HG03439 (cell line): ENCODE data around the gene OLFML2B.

Experiments
- ATAC-seq: cut with Tn5 transposase; IDR thresholded peaks from one replicate; pipeline ENCODE4 v1.9.1; 2021; ENCODE audit warnings: mild to moderate bottlenecking, moderate library complexity; ENCODE audit not compliant: unreplicated experiment

The OLFML2B gene

DNA sequence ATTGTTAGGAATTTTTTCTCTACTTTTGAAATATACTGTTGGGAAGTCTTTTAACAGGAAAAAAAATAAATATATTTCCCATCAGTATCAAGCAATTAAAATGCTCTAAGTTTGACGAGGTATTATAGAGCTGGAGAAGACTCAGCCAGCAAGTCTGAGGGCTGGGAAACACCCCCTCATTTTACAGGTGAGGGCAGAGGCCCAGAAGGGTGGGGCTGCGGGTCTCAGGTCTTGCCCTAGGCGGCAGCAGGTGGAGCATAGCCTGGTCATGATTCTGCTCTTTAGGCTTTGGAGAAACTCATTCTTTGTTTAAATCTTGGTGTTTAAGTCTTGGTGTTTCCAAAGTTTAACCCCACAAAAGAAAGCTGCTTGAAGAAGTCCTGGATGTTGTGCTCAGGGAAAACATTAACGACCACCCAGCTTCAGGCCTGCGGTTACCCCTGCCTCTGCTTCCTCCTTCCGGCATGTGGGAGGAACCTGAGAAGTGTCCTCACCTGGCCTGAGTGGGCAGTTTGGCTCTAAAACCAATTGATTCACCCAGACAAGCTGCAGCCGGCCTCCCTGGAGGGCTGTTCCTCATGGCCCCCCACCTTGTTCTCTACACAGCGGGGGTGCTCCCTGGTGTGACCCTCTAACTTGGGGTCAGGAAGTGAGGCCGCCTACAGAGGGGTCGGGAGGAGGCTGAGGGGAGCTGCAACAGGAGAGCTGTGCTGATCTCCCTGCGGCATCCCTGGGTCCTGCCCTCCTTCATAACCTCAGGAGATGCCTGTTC, 41.7 kb downstream of the OLFML2B start:
- ATAC-seq: no peak

DNA sequence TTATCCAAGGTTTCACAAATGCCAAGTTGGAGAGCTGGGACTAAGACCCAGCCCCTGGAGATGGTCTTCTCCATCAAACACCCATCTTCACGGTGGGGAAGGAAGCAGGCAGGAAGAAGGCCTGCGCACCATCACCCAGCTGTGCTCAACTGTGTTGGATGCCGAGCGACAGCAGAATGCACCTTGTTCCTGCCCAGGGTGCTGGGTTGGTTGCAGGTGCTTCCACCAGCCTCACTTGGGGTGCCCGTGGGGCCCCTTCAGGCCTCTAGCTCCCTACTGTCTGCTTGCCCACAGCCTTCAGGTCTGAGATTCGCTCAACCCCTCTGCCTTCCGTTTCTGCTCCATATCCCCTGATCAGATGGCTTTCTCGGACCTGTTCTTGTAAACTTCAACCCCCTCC, 42.5 kb downstream of the OLFML2B start:
- no peak for ATAC-seq

DNA sequence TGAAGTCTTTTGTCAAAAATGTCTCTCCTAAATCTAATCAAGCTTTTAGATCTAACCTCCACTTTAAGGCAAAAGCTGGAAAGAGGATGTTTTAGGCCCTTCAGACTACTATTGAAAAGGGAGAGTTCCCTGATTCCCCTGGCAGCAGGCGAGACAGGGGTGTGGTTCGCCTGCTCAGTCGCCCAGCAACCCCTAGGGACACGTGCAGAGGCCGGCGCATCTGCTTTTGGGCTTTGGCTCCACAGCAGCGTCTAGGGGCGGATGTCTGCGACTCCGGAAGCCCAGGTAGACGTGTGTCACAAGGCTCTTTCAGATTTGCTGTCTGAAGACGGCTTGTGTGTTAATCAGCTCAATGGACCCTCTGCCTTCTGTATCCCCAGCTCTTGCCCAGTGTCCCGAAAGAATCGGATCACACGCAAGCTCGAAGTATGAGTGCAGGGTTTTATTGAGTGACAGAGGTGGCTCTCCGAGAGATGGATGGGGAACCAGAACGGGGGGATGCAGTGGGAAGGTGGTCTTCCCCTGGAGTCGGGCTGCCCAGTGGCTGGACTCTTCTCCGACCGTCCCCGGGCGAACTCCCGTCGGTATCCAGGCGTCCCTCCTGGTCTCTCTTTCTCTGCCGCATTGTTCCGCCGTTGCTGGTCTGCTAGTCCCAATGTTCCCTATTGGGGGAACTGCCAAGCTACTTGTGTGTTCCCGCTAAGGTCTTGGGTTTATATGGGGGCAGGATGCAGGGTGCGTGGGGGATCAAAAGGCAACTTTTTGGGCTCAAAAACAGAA, 45.5 kb downstream of the OLFML2B start:
- ATAC-seq: no peak

DNA sequence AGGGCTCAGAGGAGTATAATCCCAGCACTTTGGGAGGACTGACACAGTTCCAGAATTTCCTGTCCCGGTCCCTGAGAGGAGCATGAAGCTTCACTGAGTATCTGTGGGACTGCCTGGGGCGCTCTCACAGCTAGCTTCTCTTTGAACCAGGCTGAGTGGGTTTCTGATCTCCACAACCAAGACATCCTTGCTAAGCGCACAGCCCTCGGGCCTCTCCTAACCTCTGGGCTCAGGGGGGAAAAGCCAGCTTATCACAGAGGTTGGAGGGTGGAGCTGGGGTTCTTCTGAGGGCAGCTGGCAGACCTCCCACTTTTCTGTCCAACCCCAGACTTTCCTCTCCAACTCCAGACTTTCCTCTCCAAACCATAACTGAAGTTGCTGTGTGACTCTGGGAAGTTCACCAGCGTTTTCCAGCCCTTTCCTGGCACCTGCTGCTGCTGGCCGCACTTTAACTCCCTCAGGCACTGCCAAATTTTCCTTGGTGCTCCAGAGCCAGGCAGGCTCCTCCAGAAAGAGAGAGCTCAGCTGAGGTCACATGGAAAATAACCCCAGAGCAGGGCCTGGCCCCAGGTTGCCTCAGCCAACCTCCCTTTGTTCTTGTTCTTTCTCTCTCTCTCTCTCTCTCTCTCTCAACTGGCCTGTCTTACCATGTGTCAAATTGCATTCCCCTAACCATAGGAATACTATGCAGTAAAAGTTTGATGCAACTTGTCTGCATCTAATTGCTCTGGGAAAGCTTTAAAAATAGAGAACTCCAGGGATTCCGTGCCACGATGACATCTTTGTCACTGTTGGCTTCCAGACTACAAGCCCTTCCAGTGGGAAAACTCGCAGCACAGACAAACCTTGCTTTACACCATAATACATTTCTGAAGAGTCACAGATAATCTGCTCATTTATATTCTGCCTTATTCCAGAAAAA, 49.5 kb downstream of the OLFML2B start:
- no peak for ATAC-seq

DNA sequence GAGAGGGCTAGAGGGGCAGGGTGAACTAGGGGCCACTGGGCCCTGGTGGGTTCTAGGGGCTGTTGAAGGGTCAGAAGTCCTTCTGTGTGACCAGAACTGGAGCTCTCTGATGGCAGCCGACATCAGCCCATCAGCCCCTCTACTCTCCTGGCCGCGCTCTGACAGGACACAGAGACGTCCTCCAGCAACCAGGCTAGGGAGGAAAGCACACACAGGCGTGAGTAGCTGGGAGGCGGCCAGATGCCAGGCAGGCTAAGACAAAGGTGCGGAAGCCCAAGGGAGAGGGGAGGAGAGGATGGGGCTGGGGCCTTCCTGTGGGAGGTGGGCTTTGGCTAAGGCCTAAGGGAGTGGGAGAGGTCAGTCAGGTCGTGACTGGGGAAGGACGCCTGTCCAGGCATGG, 50.8 kb downstream of the OLFML2B start:
- ATAC-seq: no peak

DNA sequence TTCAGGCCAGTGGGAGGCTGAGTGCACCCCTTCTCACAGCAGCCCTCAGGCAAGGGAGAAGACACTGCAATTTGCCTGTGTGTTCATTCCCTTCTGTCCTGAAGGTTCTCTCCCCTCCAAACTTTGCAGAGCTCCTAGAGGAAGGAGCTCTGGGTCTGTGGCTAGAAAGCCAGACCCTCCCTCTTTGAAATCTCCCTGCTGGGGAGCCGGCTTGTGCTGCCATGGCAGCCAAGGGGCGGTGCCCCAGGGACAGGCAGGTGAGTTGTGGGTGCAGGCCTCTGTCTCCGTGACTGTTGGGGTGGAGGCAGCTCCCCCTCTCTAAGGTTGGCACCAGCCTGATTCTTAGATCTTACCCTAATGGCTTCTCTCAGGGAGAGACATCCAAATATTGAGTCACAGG, 53.0 kb downstream of the OLFML2B start:
- ATAC-seq: no peak

DNA sequence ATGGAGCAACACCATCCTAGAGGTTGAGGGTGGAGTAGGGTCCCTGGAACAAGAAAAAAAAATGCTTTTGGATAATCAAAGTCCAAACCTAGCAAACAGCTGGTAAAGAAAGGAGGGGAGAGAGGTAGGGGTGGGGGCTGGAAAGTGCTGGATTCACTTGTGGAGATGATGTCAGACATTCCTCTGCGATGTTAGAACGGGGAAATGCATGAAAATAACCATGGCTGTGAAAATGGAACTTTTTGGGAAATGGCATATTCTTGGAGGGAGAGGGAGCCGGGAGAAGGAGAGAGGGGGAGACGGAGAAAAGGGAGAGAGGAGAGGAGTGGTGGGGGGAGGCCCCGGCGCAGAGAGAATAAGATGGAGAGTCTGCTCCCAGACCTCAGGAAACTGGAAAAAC, 53.6 kb downstream of the OLFML2B start:
- ATAC-seq: no peak

DNA sequence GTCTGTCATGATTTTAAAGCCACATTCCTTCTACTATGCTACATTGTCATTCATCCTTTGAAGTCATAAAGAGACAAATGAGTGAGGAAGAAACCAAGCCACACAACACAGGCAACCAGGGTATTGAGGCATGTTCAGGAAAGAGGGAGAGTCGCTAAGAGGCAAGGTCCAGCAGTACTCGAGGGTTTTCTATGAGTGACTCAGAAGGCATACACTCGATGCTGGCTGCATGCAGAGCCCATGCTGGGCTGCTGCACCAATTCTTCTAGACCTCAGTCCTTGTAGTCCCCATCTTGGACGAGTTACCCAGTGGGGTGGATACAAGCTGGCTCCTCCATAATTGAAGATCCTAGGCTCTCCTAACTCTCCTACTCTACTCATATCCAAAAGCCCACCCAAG, 57.6 kb downstream of the OLFML2B start:
- ATAC-seq: no peak

DNA sequence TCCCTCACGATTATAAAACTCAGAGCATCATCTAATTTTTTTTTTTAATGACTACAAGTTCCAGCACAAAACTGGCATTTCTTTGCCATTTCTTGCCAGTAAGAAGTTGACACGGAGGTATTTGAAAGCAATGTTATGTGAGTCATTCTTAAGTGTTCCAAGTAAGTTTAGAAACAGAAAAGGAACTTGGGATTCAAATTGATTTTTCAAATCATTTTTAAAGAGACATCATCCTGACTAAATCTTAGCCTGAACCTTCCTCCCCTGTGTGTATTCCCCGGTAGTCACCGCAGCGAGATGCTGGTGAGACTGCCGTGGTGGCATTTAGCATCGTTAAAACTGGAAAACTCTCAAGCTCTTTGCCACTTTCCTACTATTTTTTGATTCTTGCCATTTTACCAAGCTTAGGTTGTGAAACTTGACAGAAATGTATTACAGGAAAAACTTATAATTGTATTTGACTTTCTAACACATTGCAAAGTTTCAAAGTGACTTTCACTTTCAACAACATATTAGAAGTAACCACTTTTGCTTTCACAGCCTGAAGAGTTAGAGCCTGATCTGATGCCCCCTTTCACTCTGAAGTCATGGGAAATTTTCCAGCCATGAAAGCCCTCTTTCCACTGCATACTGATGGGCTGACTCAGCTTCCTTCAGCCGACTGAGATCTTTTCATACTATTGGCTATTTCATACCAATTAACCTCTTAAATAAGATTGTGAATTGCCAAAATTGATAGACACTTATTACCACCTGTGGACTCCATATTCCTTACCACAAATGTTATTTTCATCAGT, 61.4 kb downstream of the OLFML2B start:
- ATAC-seq: peak; percentile 64

DNA sequence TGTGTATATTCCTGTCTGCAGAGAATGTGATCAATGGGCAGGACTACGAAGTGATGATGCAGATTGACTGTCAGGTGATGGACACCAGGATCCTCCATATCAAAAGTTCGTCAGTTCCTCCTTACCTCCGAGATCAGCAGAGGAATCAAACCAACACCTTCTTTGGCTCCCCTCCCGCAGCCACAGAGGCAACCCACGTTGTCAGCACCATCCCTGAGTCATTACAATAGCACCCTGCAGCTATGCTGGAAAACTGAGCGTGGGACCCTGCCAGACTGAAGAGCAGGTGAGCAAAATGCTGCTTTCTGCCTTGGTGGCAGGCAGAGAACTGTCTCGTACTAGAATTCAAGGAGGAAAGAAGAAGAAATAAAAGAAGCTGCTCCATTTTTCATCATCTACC, 65.2 kb downstream of the OLFML2B start:
- no peak for ATAC-seq

DNA sequence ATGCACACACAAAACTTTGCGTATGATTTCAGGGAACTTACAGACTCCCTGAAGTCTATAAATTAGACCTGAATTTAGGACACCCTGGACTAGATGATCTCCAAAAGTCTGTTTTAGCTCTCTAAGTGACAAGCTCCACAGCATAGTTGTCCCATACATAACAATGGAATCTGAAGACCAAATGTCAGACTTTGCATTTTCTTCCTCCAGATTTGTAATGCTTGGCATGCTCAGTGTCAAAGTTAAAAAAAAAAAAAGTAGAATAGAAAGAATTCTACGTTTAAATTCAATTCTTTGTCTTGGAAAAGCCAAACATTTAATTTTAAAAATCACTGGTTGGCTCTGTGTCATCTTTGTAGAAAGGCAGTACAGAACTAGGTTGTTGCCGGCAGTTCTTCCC, 66.7 kb downstream of the OLFML2B start:
- ATAC-seq: no peak

DNA sequence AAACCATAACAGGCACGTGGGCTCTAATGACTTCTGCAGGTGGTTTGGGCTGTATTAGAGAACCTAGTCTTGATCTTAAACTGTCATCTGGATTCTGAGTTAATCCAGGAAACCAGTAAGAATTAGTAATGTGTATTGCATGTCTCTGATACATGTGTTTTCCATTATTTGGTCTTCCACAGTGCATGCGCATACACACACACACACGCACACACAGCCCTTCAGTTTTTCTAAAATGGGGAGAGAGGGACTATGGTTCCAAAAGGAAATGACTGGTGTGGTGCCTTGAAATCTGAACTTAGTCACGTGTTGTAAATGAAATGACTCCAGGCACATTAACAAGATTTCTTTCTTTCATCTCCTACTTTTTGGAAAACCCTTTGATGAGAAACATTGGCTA, 67.6 kb downstream of the OLFML2B start:
- no peak for ATAC-seq

DNA sequence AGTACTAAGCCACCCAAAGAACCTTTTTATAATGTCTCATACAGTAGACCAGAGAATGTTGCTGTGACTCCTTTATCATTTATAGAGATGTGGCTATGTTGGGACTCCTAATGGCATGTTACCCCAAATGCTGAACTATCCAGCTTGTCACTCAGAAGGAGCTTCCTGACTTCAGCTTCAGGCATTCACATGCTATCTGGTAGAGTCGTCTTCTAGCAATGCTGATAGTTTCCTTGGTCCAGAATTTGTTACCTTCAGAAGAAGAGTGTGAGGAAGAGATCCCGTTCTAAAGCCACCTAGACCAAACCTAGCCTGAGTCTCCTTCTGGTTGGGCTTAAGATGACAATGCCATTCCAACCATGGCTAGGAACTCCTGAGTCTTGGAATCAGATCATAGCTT, 68.1 kb downstream of the OLFML2B start:
- ATAC-seq: no peak

DNA sequence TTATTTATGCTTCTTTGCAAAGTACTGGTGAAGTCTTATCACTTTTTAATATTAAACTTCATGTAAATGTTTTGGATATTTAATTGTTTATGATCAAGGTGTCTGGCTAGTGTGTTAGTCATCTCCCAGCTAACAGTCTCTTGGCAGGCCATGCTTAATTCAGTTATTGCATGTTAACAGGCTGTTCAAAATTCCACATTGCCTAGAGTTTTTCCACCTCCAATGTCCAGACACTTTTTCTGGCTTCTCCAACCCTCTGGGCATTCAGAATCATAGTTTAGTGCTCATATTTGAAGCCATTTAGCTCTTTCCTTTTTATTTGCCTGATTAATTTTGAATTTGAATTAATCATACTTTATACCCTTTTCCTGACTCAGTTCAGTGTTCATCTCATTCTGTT, 69.2 kb downstream of the OLFML2B start:
- no peak for ATAC-seq

DNA sequence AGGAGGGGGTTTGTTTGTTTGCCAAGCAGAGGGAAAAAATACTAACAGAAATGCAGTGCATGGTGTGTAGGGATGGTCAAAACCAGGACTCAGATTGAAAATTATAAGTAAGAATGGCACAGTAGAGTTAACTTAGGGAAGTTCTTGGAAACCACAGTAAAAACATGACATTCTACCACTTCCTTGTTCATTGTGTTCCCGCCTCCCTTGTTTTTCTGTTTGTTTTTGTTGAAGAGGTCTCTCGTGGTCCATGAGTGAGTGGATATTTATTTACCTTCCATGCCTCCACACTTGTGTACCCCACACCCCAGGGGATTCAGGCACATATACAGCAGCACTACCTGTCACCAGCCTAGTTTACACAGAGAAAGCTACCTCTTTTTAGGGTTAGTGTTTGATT, 69.6 kb downstream of the OLFML2B start:
- ATAC-seq: no peak

DNA sequence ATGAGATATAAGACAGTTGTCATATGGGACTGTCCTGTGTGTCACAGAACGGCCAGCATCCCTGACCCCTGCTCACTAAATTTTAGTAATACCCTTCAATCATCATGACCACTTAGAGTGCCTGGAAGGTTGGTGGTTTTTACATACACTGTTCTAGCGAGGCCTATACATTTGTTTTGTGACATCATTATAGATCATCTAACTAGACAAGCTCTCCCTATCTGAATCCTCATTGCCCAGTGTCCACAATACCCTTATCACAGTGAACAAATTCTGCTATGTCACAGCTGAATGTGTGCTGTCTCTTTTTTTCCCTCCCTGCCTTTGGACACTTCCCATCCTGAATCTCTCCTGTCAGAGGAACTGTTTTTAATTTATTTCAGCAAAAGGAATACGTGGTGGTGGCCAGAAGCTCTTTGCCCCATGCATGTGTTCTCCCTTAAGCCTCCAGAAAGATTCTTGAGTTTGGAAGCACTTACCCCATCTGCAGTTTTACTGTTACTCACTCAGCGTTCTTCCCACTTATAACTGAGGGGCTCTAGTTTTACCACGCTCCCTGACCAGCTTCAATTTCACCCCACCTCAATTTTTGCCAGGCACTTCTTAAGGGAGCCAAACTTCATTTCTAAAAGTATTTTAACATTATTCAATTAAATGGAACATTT, 70.3 kb downstream of the OLFML2B start:
- no peak for ATAC-seq

DNA sequence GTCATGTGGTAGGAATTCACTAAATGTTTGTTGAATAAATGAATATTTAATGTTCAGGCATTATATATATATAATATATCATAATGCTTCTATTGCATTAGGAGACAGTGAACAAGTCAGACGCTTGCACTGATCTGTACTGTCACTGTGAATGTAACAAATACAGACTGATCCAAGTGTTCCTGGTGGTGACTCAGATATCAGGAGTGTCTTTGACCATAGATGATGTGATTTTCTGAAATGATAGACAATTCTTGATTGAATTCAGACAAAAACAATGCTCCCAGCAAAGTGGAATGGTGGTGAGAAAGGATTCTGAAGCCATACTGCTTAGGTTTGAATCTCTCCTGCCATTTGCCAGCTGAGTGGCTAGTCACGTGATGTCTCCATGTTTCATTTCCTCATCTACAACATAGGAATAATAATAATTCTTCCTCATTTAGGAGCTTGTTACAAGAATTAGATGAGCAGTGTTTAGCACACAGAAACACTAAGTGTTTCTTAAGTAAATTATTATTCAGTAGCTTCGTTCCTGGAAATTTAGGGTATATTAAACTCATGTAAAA, 71.0 kb downstream of the OLFML2B start:
- ATAC-seq: no peak

DNA sequence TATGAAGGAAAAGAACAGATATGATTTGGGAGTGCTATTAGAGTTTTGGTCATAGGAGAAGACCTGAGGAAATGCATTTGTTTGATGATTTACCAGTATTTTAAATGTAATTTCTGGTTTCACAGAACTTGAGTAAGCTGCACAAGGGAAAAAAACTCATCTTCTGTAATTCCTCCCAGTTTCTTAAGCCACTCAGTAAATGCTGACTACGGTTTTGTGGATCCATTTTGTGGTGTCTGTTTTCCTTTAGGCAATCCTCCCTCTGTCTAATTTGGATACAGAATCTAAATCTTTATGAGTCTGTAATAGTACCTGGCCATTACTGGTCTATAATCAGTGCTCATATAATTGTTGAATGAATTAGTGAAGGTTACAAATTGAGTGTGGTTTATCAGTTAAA, 72.0 kb downstream of the OLFML2B start:
- no peak for ATAC-seq

DNA sequence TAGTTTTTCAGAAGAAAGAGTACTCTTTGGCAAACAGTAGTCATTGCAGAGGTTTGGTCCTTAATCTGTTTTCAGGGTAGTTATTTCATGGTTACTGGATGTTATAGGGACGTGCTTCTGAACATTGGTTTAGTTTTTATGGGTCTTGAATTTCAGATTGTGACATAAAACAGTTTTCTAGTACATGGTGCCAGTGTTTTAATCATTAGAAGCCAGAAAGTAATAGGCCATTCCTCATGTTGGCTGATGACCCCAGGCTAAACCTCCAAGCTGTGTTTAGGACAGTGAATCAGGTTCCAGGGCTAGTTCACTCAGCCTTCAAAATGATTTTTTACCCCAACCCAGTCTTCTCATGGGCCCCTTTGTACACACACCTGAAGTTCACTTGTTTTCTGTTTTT, 73.3 kb downstream of the OLFML2B start:
- ATAC-seq: no peak

DNA sequence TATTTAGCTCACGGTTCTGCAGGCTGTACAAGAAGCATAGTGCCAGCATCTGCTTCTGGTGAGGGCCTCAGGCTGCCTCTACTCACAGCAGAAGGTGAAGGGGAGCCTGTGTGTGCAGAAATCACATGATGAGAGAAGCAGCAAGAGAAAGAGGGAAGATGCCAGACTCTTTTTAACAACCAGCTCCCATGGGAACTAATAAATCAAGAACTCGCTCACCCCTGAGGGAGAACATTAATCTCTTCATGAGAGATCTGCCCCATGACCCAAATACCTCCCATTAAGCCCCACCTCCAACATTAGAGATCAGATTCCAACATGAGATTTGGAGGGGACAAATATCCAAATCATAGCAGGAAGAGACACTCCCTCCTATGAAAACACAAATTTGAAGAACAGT, 74.1 kb downstream of the OLFML2B start:
- ATAC-seq: no peak
